HG03139 (cell line): Measurements from ENCODE around the gene CHDH.

Experiments
- ATAC-seq: cut with Tn5 transposase; IDR thresholded peaks from one replicate; pipeline ENCODE4 v1.9.1; 2021; ENCODE audit not compliant: unreplicated experiment

The CHDH gene

DNA sequence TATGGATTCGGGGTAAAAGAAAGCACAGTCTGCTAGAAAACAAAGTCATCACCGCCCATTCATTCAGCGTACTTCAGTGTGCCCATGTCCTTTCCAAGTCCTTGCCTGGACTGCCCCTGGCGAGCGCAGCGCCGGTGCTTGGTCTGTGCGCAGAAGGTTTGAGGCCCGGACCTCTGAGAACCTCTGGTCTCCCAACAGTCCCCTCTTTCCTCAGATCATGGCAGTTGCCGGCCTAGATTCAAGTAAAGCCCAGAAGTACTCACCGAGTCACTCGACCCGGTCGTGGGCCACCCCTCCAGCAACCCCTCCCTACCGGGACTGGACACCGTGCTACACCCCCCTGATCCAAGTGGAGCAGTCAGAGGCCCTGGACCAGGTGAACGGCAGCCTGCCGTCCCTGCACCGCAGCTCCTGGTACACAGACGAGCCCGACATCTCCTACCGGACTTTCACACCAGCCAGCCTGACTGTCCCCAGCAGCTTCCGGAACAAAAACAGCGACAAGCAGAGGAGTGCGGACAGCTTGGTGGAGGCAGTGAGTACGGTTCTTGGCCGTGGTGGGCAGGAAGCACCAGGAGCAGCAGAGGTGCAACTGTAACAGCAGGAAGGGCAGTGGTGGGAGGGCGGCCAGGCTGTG, 36.3 kb downstream of the CHDH start:
- ATAC-seq = no peak

DNA sequence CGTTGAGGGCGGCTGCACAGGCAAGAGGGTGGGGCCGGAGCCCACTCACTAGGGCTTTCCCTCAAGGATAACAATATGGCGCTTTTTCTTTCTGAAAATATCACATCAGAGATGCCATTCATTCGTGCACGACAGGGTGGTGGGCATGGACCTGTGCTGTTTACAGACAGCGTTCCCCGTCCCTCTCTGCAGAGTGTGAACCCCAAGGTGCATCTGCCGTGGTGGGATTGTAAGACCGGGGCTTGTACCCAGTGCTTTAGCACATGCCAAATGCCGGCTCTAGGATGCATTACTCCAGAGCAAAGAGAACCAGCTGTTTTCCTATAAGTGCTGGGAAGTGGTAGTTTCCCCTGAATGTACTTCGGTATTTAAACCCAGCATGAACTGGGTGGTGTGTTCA, 37.0 kb downstream of the CHDH start:
- ATAC-seq = no peak

- ATAC-seq = no peak
Observed at GRCh38 chr3:53808496-53808895, 37.7 kb downstream of the CHDH start.

GRCh38 chr3:53807117-53807810, 39.0 kb downstream of the CHDH start:
- no peak for ATAC-seq

DNA sequence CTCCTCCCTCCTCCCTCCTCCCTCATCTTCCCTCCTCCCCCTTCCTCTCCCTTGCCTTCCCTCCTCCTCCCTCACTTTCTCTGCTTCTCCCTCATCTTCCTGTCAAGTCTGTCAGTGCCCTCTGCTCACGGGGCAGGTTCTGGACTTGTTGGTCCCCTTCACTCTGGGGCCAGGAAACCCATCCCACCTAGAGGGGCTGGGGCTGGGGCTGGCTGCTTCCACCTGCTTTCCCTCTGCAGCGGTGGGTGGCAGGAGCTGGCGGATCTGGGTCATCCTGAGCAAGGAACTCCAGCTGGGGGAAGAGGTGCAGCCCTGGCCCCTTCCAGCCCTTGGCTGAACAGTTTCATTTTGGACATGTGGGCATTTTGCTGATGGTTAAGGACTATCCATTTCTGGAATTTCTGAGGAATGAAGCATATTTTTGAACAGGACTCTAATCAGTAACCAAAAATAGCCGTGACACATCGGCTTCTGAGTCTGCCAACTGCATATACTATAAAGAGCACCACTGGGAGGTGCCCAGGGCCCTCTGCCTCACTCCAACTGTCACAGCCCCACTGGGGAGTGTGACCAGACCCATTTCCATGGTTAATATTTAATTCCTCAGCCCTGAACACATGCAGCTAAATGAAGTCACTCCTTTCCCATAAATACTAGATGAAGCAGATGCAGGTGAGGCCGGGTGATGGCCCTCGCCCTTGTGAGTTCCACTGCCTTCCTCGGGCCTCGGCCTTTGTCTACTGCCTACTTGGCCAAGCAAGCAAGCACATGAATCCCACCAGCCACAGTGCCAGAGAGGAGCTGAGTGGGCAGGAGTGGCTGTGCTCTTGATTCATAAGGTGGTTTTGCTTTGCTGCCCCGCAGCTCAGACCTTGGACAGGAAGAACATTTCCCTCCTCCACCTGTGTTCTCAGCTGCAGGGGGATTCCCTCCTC, 39.8 kb downstream of the CHDH start:
- ATAC-seq = no peak

DNA sequence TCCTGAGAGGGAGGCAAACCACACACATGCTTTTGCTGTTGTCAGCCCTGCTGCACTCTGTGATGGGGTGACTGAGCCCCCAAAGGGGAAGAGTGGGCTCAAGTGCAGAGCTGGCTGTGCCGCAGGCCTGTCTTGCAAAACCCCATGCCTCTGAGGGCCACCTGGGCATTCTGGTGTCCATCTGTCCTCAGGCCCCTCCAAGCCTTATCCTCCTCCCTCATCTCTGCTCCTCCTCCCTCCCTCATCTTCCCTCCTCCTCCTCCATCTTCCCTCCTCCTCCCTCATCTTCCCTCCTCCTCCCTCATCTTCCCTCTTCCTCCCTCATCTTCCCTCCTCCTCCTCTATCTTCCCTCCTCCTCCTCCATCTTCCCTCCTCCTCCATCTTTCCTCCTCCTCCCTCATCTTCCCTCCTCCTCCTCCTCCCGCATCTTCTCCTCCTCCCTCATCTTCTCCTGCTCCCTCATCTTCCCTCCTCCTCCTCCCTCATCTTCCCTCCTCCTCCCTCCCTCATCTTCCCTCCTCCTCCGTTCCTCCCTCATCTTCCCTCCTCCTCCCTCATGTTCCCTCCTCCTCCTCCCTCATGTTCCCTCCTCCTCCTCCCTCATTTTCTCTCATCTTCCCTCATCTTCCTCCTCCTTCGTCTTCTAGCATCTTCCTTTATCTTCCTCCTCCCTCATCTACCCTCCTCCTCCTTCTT, 40.6 kb downstream of the CHDH start:
- ATAC-seq = no peak

GRCh38 chr3:53804697-53805462, 41.3 kb downstream of the CHDH start:
- ATAC-seq = no peak

DNA sequence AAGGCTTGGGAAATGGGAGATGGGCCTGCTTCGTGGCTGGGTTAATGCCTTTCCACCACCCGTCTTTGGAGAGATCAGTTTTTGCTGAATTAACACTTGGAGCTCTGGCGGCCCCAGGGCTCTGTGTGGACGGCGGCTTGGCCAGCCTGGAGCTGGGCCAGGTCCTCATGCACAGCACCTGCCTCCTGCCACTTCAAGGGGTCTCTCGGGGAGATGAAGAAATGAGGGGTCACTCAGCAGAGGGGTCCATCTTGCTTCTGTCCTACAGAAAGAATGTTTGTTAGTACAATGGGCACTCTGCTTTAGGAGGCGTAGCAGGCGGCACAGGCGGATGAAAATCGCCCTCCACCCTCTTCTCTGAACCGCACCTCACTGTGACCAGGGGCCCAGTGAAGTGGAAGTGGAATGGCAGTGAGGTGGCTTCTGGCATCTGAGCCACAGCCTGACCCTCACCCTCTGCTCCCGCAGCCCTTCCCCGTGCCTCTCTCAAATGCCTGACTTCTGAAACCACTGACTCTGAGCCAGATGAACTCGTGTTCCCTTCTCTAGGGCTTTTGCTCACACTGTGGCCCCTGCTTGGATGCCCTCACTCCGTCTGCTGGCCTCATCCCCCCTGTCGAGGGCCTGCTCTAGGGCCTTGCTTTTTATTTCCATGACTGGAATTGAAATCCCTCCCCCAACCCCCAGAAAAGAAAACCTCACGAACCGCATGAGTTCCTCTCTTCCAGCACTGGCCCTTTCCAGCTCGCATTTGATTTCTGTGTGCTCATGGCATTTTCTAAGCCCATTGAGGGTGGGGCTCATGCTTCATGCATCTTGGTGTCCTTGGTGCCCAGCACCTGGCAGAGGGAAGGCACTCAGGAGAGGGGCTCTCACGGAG, 42.2 kb downstream of the CHDH start:
- ATAC-seq = no peak

GRCh38 chr3:53803124-53803815, 42.9 kb downstream of the CHDH start:
- ATAC-seq = no peak

- no peak for ATAC-seq
Observed at GRCh38 chr3:53802256-53802880, 43.9 kb downstream of the CHDH start.

DNA sequence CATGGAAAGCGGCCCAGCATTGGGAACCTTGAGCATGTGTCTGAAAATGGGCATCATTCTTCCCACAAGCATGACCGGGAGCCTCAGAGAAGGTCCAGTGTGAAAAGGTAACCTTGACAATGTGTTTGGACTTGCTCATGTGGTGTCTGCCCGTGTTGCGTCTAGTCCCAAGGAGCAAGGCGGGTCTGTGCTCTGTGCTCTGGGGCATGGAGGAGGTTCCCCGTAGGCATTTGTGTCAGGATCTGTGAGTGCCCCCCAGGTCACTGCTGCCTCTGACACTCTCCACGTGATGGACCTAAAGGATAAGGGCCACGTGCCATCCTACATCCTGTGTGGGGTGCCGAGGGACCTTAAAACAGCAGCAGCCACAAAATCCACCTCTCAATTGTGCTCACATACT, 44.9 kb downstream of the CHDH start:
- no peak for ATAC-seq

DNA sequence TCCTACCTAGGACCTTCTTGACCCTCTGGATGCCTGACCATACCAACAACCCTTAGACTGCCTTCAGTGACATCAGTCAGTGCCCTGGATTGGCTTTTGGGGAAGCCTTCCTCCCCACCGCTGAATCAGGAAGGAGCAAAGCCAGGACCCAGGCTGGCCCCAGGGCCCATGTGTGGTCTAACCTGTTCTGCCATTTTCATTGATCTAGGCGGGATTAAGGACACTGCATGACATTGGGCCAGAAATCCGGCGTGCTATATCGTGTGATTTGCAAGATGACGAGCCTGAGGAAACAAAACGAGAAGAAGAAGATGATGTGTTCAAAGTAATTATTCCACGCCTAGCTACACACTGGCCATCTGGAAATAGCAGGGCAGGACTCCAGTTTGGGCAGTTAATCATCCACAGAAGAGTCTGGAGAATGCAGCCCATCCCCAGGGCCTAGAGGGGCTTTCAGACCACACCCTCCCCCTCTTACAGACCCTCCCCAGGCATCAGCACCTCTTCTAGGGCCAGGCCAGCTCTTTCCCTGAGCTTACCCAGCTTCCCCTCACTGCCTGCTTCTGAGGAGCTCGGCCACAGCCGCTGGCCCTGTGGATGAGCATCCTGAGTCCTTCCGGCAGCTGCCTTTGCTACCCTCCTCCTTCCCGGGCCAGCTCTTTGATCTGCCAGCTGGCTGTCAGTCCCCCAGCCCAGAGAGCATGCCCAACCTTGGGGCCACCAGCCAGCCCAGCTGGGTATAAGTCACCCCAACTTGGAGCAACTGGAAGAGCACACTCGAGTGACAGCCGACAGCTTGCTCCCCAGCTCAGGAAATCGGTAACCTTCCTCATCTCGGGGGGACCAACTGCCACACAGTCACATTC, 45.9 kb downstream of the CHDH start:
- no peak for ATAC-seq

- no peak for ATAC-seq
Observed at GRCh38 chr3:53799338-53799865, 46.8 kb downstream of the CHDH start.

DNA sequence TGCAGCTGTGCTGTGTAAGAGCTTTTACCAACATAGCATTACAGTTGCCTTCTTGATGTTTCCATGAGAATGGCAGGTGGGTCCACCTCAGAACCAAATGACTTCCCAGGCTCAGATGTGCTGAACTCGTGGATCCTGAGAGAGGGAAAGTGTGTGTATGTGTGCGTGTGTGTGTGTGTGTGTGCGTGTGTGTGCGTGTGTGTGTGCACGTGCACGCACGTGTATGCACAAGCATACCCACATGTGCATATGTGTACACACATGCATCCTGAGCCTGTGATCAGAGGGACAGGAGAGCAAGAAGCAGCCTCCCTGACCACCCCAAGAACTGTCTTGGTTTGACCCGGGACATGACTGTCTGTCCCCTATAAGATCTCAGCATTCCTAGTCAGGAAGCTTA, 48.1 kb downstream of the CHDH start:
- no peak for ATAC-seq

GRCh38 chr3:53795789-53796560, 50.2 kb downstream of the CHDH start:
- ATAC-seq = no peak

- no peak for ATAC-seq
Observed at GRCh38 chr3:53795176-53795575, 51.0 kb downstream of the CHDH start.

DNA sequence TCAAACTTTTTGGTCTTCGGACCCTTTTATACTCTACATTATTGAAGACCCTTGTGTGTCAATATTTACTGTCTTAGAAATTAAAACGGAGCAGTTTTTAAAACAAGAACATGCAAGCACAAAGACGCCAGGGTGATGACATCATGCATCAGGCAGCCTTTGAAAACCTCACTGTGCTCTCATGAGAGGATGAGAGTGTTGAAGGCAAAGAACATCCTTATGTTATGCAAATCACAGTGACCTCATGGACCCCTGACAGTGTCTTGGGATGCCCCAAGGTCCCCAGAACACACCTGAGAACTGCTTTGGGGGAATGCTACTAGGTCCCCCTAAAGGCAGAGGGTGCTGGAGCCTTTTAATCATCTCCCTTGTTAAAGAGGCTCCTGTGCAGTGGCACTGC, 51.6 kb downstream of the CHDH start:
- ATAC-seq = no peak
